HepG2 (cell line): ENCODE results near the gene PDE3A. TPM values are rescaled to one million over a fixed set of nuclear protein-coding genes. Genes with fewer than 3 reads are reported as not detected.

ENCODE experiments used
- ATAC-seq: fragments of 200-7000 bp; cut with Tn5 transposase; 3 replicates; pipeline ENCODE4 v1.9.1; 2020; ENCODE audit warnings: mild to moderate bottlenecking, moderate library complexity
- BruUV-seq: library from RNA; stranded (reverse); fragments of 400-500 nt; replicated peaks from 2 replicates; lab custom pipeline; 2021; lab: Mats Ljungman, UMichigan
- CTCF ChIA-PET: fragments of 300-600 bp; formaldehyde crosslinking; extraction: SDS; loops from one replicate; lab custom pipeline; 2021; ENCODE audit warnings: low total read pairs, inconsistent platforms, low intra/inter-chr PET ratio; lab: Yijun Ruan, JAX
- POLR2A ChIA-PET: fragments of 350-600 bp; sonication (Branson Sonifier 250); formaldehyde crosslinking; loops from one replicate; lab custom pipeline; 2020; ENCODE audit warnings: antibody characterized with exemption, inconsistent platforms; lab: Yijun Ruan, JAX
- DNase-seq: peaks from one replicate; pipeline ENCODE4 v3.0.0-alpha.2; 2015; ENCODE audit warnings: low spot score
- FAIRE-seq: peaks from 3 replicates; lab custom pipeline; 2011; peaks lifted over from hg19 to GRCh38; lab: Jason Lieb, UNC
- H2AFZ ChIP-seq: one replicate; pipeline ENCODE4 v1.6.1; 2011; ENCODE audit warnings: low read length, inconsistent platforms
- H3K27ac ChIP-seq: fragments of 300-600 bp; 3 replicates; pipeline ENCODE4 v1.8.0; 2011; ENCODE audit warnings: mixed run types, mild to moderate bottlenecking, mixed read lengths, low read length, inconsistent platforms; ENCODE audit not compliant: insufficient read depth; ENCODE audit errors: extremely low read length
- H3K27me3 ChIP-seq, 2 experiments: fragments of 200-600 bp in 1 of 2; 2 replicates in 1 of 2; 3 replicates in 1 of 2; pipeline versions ENCODE4 v1.6.0 to v1.8.0; 2011; ENCODE audit warnings: low read length in 2 of 2, mild to moderate bottlenecking in 2 of 2, moderate library complexity in 2 of 2, inconsistent platforms in 1 of 2; ENCODE audit not compliant: insufficient read depth in 2 of 2, control insufficient read depth in 1 of 2
- H3K36me3 ChIP-seq, 2 experiments: fragments of 200-600 bp in 1 of 2; replicated peaks in 1 of 2; 2 replicates in 1 of 2; 3 replicates in 1 of 2; pipeline versions ENCODE4 v1.5.1 to v1.8.0; 2011; ENCODE audit warnings: low read length in 2 of 2, inconsistent platforms in 1 of 2; ENCODE audit not compliant: insufficient read depth in 2 of 2, control insufficient read depth in 1 of 2
- H3K4me1 ChIP-seq: 2 replicates; pipeline ENCODE4 v1.5.1; 2012; ENCODE audit warnings: low read length, inconsistent platforms; ENCODE audit not compliant: insufficient read depth
- H3K4me2 ChIP-seq: 2 replicates; pipeline ENCODE4 v1.6.0; 2011; ENCODE audit warnings: low read depth, low read length, inconsistent platforms
- H3K4me3 ChIP-seq, 3 experiments: fragments of 200-600 bp in 1 of 3; sonication (generic), shearing (Covaris generic) in 1 of 3; replicated peaks in 1 of 3; 2 replicates each; pipeline ENCODE4 v1.5.1; 2011 to 2016; ENCODE audit warnings: low read length in 3 of 3, inconsistent platforms in 2 of 3, low read depth in 2 of 3, mild to moderate bottlenecking in 2 of 3, control low read depth in 1 of 3, mixed read lengths in 1 of 3; ENCODE audit not compliant: insufficient read depth in 1 of 3
- H3K79me2 ChIP-seq: one replicate; pipeline ENCODE4 v1.6.1; 2011; ENCODE audit warnings: low read length, inconsistent platforms; ENCODE audit not compliant: insufficient read depth
- H3K9ac ChIP-seq: 2 replicates; pipeline ENCODE4 v1.6.0; 2011; ENCODE audit warnings: mild to moderate bottlenecking, low read depth, low read length, inconsistent platforms; ENCODE audit not compliant: insufficient read depth
- H3K9me3 ChIP-seq: 2 replicates; pipeline ENCODE4 v1.5.1; 2012; ENCODE audit warnings: mild to moderate bottlenecking, low read length
- H4K20me1 ChIP-seq: 2 replicates; pipeline ENCODE4 v1.6.0; 2011; ENCODE audit warnings: inconsistent platforms, mild to moderate bottlenecking, low read length, moderate library complexity; ENCODE audit not compliant: insufficient read depth
- EZH2 ChIP-seq: conservative IDR thresholded peaks from 2 replicates; pipeline ENCODE4 v1.6.1; 2012; ENCODE audit warnings: mild to moderate bottlenecking, low read depth, low read length, moderate library complexity
- GATAD2A ChIP-seq: IDR thresholded peaks from 2 replicates; pipeline ENCODE4 v1.6.1; 2016
- JUNB ChIP-seq: sonication (generic); formaldehyde crosslinking; IDR thresholded peaks from 2 replicates; pipeline ENCODE4 v1.8.0; 2022; ENCODE audit warnings: missing genetic modification reagents, mild to moderate bottlenecking, borderline replicate concordance
- NAIF1 ChIP-seq: sonication (generic); formaldehyde crosslinking; IDR thresholded peaks from 2 replicates; pipeline ENCODE4 v1.5.0; 2020; ENCODE audit warnings: mild to moderate bottlenecking, missing genetic modification reagents, borderline replicate concordance
- ZFP37 ChIP-seq: sonication (generic); formaldehyde crosslinking; IDR thresholded peaks from 2 replicates; pipeline ENCODE4 v1.4.0; 2020; ENCODE audit warnings: missing genetic modification reagents, borderline replicate concordance
- ZNF510 ChIP-seq: sonication (generic); formaldehyde crosslinking; IDR thresholded peaks from 2 replicates; pipeline ENCODE4 v1.4.0; 2020; ENCODE audit warnings: low read depth, mild to moderate bottlenecking, missing genetic modification reagents
- in situ Hi-C: cut with HindIII; loops from 2 replicates; pipeline ENCODE4 v1.10.0; 2017; ENCODE audit warnings: low pct_unique_long_range_greater_than_20kb; ENCODE audit not compliant: extremely low pct_ligation_motif_present
- intact Hi-C: fragments of 100-400 bp; cut with micrococcal nuclease; formaldehyde crosslinking; loops from one replicate; pipeline ENCODE4 v1.10.0; 2022; ENCODE audit not compliant: unreplicated experiment
- polyA plus RNA-seq, 8 experiments: library from polyadenylated mRNA; depleted of rRNA in 3 of 8; stranded (reverse) in 7 of 8; unstranded in 1 of 8; fragments of >200 nt; fragmentation: Illumina TruSeq in 4 of 8; extraction: Trizol in 4 of 8; gene quantifications; 2 replicates each; pipeline versions ENCODE4 v1.2.1 to v1.2.3, GENCODE V29; 2011 to 2016; ENCODE audit warnings: low read depth in 4 of 8, missing spikeins in 1 of 8, mixed read lengths in 1 of 8; ENCODE audit not compliant: insufficient read depth in 1 of 8
- total RNA-seq, 5 experiments: library from RNA; depleted of rRNA; stranded (reverse); fragments of >200 nt; fragmentation: Illumina TruSeq; extraction: Trizol; gene quantifications; 2 replicates each; pipeline ENCODE4 v1.2.3, GENCODE V29; 2016; ENCODE audit warnings: low read depth in 1 of 5
- TF ChIP-seq, protein P1 (sequence below): sonication (generic); formaldehyde crosslinking; conservative IDR thresholded peaks from 2 replicates; pipeline ENCODE4 v1.4.0; 2020; ENCODE audit warnings: mild to moderate bottlenecking, missing genetic modification reagents, moderate library complexity
- TF ChIP-seq, protein P2 (sequence below): sonication (generic); formaldehyde crosslinking; conservative IDR thresholded peaks from 2 replicates; pipeline ENCODE4 v1.8.0; 2022; ENCODE audit warnings: missing genetic modification reagents
- TF ChIP-seq, protein P3 (sequence below): sonication (generic); formaldehyde crosslinking; IDR thresholded peaks from 2 replicates; pipeline ENCODE4 v1.5.1; 2020; ENCODE audit warnings: mild to moderate bottlenecking, missing genetic modification reagents, borderline replicate concordance
- TF ChIP-seq, protein P4 (sequence below): sonication (generic); formaldehyde crosslinking; IDR thresholded peaks from 2 replicates; pipeline ENCODE4 v1.9.0; 2022; ENCODE audit warnings: low read depth, missing genetic modification reagents

Gene PDE3A
- total and polyA plus RNA-seq, 2 of the 13 experiments (the other 11 are each of a cell fraction or from before 2014, with no cell fraction given), result 0.77 to 1.5 TPM

DNA sequence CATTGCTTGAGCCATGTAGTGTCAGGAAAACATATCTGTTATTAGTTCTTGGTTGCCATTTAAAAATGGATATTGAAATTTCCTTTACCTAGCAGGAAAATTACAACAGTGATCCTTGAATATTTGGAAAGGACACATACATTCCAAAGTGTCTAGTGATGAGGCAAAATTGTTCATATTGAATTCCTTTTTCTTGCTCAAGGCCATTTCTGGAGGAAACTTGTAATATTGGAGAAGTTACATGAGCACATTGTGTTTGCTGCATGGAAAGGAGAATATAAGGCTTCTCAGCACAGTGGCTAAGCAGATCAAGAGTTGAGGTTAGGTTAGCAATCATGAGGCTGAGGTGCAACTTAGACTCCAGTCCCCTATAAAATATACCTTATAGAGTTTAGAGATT is 121.9 kb downstream of the PDE3A start:
- H3K4me1 ChIP-seq, result no peaks in the 10 kb centered on the region
- POLR2A ChIA-PET, result no interaction called here
- ATAC-seq (no peak), DNase-seq (no peak), FAIRE-seq (no peak)
- H3K9me3 ChIP-seq, result no peaks in the 10 kb centered on the region
- no peak overlapping the region for H3K9ac ChIP-seq
- H3K4me3 ChIP-seq, result no peak overlapping the region
- no peak overlapping the region for H2AFZ ChIP-seq
- CTCF ChIA-PET, result no interaction called here
- intact Hi-C loops, result no loop called here
- TF ChIP-seq EZH2, result no peak
- TF ChIP-seq, protein P1, sequence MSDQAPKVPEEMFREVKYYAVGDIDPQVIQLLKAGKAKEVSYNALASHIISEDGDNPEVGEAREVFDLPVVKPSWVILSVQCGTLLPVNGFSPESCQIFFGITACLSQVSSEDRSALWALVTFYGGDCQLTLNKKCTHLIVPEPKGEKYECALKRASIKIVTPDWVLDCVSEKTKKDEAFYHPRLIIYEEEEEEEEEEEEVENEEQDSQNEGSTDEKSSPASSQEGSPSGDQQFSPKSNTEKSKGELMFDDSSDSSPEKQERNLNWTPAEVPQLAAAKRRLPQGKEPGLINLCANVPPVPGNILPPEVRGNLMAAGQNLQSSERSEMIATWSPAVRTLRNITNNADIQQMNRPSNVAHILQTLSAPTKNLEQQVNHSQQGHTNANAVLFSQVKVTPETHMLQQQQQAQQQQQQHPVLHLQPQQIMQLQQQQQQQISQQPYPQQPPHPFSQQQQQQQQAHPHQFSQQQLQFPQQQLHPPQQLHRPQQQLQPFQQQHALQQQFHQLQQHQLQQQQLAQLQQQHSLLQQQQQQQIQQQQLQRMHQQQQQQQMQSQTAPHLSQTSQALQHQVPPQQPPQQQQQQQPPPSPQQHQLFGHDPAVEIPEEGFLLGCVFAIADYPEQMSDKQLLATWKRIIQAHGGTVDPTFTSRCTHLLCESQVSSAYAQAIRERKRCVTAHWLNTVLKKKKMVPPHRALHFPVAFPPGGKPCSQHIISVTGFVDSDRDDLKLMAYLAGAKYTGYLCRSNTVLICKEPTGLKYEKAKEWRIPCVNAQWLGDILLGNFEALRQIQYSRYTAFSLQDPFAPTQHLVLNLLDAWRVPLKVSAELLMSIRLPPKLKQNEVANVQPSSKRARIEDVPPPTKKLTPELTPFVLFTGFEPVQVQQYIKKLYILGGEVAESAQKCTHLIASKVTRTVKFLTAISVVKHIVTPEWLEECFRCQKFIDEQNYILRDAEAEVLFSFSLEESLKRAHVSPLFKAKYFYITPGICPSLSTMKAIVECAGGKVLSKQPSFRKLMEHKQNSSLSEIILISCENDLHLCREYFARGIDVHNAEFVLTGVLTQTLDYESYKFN (CRISPR knock-in tag), result no peak
- TF ChIP-seq ZFP37 (CRISPR knock-in tag), result no peak
- TF ChIP-seq, protein P2, sequence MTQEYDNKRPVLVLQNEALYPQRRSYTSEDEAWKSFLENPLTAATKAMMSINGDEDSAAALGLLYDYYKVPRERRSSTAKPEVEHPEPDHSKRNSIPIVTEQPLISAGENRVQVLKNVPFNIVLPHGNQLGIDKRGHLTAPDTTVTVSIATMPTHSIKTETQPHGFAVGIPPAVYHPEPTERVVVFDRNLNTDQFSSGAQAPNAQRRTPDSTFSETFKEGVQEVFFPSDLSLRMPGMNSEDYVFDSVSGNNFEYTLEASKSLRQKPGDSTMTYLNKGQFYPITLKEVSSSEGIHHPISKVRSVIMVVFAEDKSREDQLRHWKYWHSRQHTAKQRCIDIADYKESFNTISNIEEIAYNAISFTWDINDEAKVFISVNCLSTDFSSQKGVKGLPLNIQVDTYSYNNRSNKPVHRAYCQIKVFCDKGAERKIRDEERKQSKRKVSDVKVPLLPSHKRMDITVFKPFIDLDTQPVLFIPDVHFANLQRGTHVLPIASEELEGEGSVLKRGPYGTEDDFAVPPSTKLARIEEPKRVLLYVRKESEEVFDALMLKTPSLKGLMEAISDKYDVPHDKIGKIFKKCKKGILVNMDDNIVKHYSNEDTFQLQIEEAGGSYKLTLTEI (CRISPR knock-in tag), result no peak
- TF ChIP-seq, protein P3, sequence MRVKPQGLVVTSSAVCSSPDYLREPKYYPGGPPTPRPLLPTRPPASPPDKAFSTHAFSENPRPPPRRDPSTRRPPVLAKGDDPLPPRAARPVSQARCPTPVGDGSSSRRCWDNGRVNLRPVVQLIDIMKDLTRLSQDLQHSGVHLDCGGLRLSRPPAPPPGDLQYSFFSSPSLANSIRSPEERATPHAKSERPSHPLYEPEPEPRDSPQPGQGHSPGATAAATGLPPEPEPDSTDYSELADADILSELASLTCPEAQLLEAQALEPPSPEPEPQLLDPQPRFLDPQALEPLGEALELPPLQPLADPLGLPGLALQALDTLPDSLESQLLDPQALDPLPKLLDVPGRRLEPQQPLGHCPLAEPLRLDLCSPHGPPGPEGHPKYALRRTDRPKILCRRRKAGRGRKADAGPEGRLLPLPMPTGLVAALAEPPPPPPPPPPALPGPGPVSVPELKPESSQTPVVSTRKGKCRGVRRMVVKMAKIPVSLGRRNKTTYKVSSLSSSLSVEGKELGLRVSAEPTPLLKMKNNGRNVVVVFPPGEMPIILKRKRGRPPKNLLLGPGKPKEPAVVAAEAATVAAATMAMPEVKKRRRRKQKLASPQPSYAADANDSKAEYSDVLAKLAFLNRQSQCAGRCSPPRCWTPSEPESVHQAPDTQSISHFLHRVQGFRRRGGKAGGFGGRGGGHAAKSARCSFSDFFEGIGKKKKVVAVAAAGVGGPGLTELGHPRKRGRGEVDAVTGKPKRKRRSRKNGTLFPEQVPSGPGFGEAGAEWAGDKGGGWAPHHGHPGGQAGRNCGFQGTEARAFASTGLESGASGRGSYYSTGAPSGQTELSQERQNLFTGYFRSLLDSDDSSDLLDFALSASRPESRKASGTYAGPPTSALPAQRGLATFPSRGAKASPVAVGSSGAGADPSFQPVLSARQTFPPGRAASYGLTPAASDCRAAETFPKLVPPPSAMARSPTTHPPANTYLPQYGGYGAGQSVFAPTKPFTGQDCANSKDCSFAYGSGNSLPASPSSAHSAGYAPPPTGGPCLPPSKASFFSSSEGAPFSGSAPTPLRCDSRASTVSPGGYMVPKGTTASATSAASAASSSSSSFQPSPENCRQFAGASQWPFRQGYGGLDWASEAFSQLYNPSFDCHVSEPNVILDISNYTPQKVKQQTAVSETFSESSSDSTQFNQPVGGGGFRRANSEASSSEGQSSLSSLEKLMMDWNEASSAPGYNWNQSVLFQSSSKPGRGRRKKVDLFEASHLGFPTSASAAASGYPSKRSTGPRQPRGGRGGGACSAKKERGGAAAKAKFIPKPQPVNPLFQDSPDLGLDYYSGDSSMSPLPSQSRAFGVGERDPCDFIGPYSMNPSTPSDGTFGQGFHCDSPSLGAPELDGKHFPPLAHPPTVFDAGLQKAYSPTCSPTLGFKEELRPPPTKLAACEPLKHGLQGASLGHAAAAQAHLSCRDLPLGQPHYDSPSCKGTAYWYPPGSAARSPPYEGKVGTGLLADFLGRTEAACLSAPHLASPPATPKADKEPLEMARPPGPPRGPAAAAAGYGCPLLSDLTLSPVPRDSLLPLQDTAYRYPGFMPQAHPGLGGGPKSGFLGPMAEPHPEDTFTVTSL (CRISPR knock-in tag), result no peak
- TF ChIP-seq NAIF1, result no peak
- no peak for TF ChIP-seq GATAD2A (CRISPR knock-in tag)
- TF ChIP-seq, protein P4, sequence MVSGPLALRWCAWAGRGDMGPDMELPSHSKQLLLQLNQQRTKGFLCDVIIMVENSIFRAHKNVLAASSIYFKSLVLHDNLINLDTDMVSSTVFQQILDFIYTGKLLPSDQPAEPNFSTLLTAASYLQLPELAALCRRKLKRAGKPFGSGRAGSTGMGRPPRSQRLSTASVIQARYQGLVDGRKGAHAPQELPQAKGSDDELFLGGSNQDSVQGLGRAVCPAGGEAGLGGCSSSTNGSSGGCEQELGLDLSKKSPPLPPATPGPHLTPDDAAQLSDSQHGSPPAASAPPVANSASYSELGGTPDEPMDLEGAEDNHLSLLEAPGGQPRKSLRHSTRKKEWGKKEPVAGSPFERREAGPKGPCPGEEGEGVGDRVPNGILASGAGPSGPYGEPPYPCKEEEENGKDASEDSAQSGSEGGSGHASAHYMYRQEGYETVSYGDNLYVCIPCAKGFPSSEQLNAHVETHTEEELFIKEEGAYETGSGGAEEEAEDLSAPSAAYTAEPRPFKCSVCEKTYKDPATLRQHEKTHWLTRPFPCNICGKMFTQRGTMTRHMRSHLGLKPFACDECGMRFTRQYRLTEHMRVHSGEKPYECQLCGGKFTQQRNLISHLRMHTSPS (CRISPR knock-in tag), result no peak
- TF ChIP-seq JUNB (CRISPR knock-in tag), result no peak
- TF ChIP-seq ZNF510 (CRISPR knock-in tag), result no peak
- BruUV-seq, result no TSS peak
- no peak overlapping the region for H3K27ac ChIP-seq
- H3K4me2 ChIP-seq, result no peak overlapping the region
- no peaks in the 10 kb centered on the region for H4K20me1 ChIP-seq
- H3K27me3 ChIP-seq, result no peaks in the 10 kb centered on the region
- in situ Hi-C loops, result no loop called here
- H3K79me2 ChIP-seq, result no peaks in the 10 kb centered on the region
- no peaks in the 10 kb centered on the region for H3K36me3 ChIP-seq
